B cell (primary cell): Measurements from ENCODE around the gene CKM.

Experiments used
- EZH2 ChIP-seq: IDR thresholded peaks from 2 replicates; pipeline ENCODE4 v1.6.1; 2012; ENCODE audit warnings: borderline replicate concordance, low read depth, mild to moderate bottlenecking, moderate library complexity, low read length; ENCODE audit not compliant: insufficient read depth, poor library complexity, severe bottlenecking
- TF ChIP-seq, protein P1 (sequence below): fragments of 200-600 bp; IDR thresholded peaks from one replicate; pipeline ENCODE4 v1.8.0; 2022; ENCODE audit warnings: antibody characterized with exemption, mild to moderate bottlenecking

GRCh38 chr19:45355910-45356309 is 33.2 kb upstream of the CKM start:
- TF ChIP-seq, protein P1, sequence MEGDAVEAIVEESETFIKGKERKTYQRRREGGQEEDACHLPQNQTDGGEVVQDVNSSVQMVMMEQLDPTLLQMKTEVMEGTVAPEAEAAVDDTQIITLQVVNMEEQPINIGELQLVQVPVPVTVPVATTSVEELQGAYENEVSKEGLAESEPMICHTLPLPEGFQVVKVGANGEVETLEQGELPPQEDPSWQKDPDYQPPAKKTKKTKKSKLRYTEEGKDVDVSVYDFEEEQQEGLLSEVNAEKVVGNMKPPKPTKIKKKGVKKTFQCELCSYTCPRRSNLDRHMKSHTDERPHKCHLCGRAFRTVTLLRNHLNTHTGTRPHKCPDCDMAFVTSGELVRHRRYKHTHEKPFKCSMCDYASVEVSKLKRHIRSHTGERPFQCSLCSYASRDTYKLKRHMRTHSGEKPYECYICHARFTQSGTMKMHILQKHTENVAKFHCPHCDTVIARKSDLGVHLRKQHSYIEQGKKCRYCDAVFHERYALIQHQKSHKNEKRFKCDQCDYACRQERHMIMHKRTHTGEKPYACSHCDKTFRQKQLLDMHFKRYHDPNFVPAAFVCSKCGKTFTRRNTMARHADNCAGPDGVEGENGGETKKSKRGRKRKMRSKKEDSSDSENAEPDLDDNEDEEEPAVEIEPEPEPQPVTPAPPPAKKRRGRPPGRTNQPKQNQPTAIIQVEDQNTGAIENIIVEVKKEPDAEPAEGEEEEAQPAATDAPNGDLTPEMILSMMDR = no peak
- TF ChIP-seq EZH2 = no peak
